Measurements from ENCODE around the gene PIEZO2.
"Not testable (repeated sequence)": the region's sequence is repeated elsewhere in the genome, so short reads cannot be mapped to it uniquely, and the experiment has no call there.

Gene PIEZO2

GRCh38 chr18:10919851-10920250 lies 229.5 kb downstream of the PIEZO2 start:
- H3K27me3 ChIP-seq (ENCODE audit: insufficient read depth, low read length): no peaks in the 10 kb centered on the region
- H4K8ac ChIP-seq (ENCODE audit: low read depth, low read length): no peak overlapping the region
- H3K9ac ChIP-seq (ENCODE audit: low read length): no peak overlapping the region
- H2BK5ac ChIP-seq (ENCODE audit: low read depth, low read length, poor library complexity): no peak overlapping the region
- H3K27ac ChIP-seq (ENCODE audit: low read depth, low read length): no peak overlapping the region
- H3K14ac ChIP-seq (ENCODE audit: low read length): no peak overlapping the region
- H3K79me1 ChIP-seq (ENCODE audit: low read length): no peaks in the 10 kb centered on the region
- no peak overlapping the region for H3K4me2 ChIP-seq (ENCODE audit: low read length)
- H2AK5ac ChIP-seq (ENCODE audit: low read length): no peak overlapping the region
- no peak for DNase-seq
- H3K36me3 ChIP-seq (ENCODE audit: control insufficient read depth in 1 of 2, insufficient read depth in 2 of 2, low read length in 2 of 2): no peaks in the 10 kb centered on the region
- no peak overlapping the region for H3K4me3 ChIP-seq (ENCODE audit: low read depth, low read length)
- no peak overlapping the region for H3K4ac ChIP-seq (ENCODE audit: low read depth, low read length)
- H2AFZ ChIP-seq (ENCODE audit: insufficient read depth, low read length, poor library complexity): no peak overlapping the region
- H4K12ac ChIP-seq (ENCODE audit: low read depth, low read length): no peak overlapping the region
- no peak overlapping the region for H3K18ac ChIP-seq (ENCODE audit: low read length)
- no peaks in the 10 kb centered on the region for H3K4me1 ChIP-seq (ENCODE audit: control insufficient read depth in 1 of 2, insufficient read depth in 2 of 2, low read length in 2 of 2)
- no peak overlapping the region for H4K91ac ChIP-seq (ENCODE audit: low read depth, low read length)
- no CpG with 5 or more reads among the region's 2 CpGs for WGBS (ENCODE audit: extremely low coverage, insufficient coverage, insufficient read length)
- no peaks in the 10 kb centered on the region for H3K79me2 ChIP-seq (ENCODE audit: control insufficient read depth, insufficient read depth, low read length, poor library complexity)
- no peak overlapping the region for H3K23ac ChIP-seq (ENCODE audit: low read length)
- H3K9me3 ChIP-seq (ENCODE audit: insufficient read depth, low read depth, low read length): no peaks in the 10 kb centered on the region
- no peak overlapping the region for H2BK120ac ChIP-seq (ENCODE audit: insufficient read depth, low read length, poor library complexity)
- no peak overlapping the region for H2BK12ac ChIP-seq (ENCODE audit: low read length)

DNA sequence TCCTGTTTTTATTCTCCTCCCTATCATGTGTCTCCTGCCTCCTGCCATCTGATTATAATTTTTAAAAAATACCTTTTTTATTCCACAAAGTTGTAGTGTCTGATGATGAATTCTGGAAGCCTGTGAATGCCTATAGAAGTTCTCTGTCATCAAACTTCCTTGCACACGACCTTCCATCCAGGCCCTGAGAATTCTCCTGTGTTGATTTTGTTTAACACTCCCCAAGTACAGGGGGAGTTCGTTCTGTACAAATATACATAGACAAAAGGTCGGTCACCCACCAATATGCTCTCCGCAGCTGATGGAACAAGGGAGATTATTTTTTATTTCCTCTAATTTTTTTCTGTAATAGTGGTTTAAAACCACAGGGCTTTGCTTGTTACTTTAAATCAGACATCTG lies 232.5 kb downstream of the PIEZO2 start:
- Histone ChIP-seq H2BK12ac (ENCODE audit: low read length) (no peak overlapping the region), H3K27ac (ENCODE audit: low read depth, low read length) (no peak overlapping the region), H2AK5ac (ENCODE audit: low read length) (no peak overlapping the region), H3K4me1 (ENCODE audit: control insufficient read depth in 1 of 2, insufficient read depth in 2 of 2, low read length in 2 of 2) (no peaks in the 10 kb centered on the region), H2BK5ac (ENCODE audit: low read depth, low read length, poor library complexity) (no peak overlapping the region), H3K23ac (ENCODE audit: low read length) (no peak overlapping the region), H3K4me2 (ENCODE audit: low read length) (no peak overlapping the region), H3K4me3 (ENCODE audit: low read depth, low read length) (no peak overlapping the region), H3K18ac (ENCODE audit: low read length) (no peak overlapping the region), H2AFZ (ENCODE audit: insufficient read depth, low read length, poor library complexity) (no peak overlapping the region), H3K79me1 (ENCODE audit: low read length) (peaks cover 2% of the 10 kb centered on the region), H3K36me3 (ENCODE audit: control insufficient read depth in 1 of 2, insufficient read depth in 2 of 2, low read length in 2 of 2) (no peaks in the 10 kb centered on the region), H3K9me3 (ENCODE audit: insufficient read depth, low read depth, low read length) (no peaks in the 10 kb centered on the region), H2BK120ac (ENCODE audit: insufficient read depth, low read length, poor library complexity) (no peak overlapping the region), H4K12ac (ENCODE audit: low read depth, low read length) (no peak overlapping the region), H3K14ac (ENCODE audit: low read length) (no peak overlapping the region), H4K91ac (ENCODE audit: low read depth, low read length) (no peak overlapping the region), H3K27me3 (ENCODE audit: insufficient read depth, low read length) (no peaks in the 10 kb centered on the region), H4K8ac (ENCODE audit: low read depth, low read length) (no peak overlapping the region), H3K9ac (ENCODE audit: low read length) (no peak overlapping the region), H3K4ac (ENCODE audit: low read depth, low read length) (no peak overlapping the region), H3K79me2 (ENCODE audit: control insufficient read depth, insufficient read depth, low read length, poor library complexity) (no peaks in the 10 kb centered on the region)
- DNase-seq: no peak
- no CpG with 5 or more reads among the region's 4 CpGs for WGBS (ENCODE audit: extremely low coverage, insufficient coverage, insufficient read length)

DNA sequence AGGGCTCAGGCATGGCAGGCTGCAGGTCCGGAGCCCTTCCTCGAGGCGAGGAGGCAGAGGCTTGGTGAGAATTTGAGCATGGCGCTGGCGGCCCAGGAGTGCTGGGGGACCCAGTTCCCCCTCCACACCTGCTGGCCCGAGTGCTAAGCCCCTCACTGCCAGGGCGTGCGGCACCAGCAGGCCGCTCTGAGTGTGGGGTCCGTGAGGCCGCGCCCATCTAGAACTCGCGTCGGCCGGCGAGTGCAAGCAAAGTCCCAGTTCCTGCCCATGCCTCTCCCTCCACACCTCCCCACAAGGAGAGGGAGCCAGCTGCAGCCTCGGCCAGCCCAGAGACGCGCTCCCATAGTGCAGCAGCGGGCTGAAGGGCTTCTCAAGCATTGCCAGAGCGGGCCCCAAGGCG lies 233.0 kb downstream of the PIEZO2 start:
- H4K12ac ChIP-seq (ENCODE audit: low read depth, low read length): no peak overlapping the region
- H3K23ac ChIP-seq (ENCODE audit: low read length): no peak overlapping the region
- H4K91ac ChIP-seq (ENCODE audit: low read depth, low read length): no peak overlapping the region
- H4K8ac ChIP-seq (ENCODE audit: low read depth, low read length): no peak overlapping the region
- H3K4me2 ChIP-seq (ENCODE audit: low read length): no peak overlapping the region
- no peak overlapping the region for H3K4ac ChIP-seq (ENCODE audit: low read depth, low read length)
- H3K9ac ChIP-seq (ENCODE audit: low read length): no peak overlapping the region
- H3K4me3 ChIP-seq (ENCODE audit: low read depth, low read length): no peak overlapping the region
- no peaks in the 10 kb centered on the region for H3K27me3 ChIP-seq (ENCODE audit: insufficient read depth, low read length)
- H3K79me1 ChIP-seq (ENCODE audit: low read length): peaks cover 2% of the 10 kb centered on the region
- H3K18ac ChIP-seq (ENCODE audit: low read length): no peak overlapping the region
- no peak overlapping the region for H2BK120ac ChIP-seq (ENCODE audit: insufficient read depth, low read length, poor library complexity)
- no CpG with 5 or more reads among the region's 23 CpGs for WGBS (ENCODE audit: extremely low coverage, insufficient coverage, insufficient read length)
- no peak overlapping the region for H2AFZ ChIP-seq (ENCODE audit: insufficient read depth, low read length, poor library complexity)
- no peaks in the 10 kb centered on the region for H3K36me3 ChIP-seq (ENCODE audit: control insufficient read depth in 1 of 2, insufficient read depth in 2 of 2, low read length in 2 of 2)
- no peaks in the 10 kb centered on the region for H3K79me2 ChIP-seq (ENCODE audit: control insufficient read depth, insufficient read depth, low read length, poor library complexity)
- no peak for DNase-seq
- H3K14ac ChIP-seq (ENCODE audit: low read length): no peak overlapping the region
- no peak overlapping the region for H2BK12ac ChIP-seq (ENCODE audit: low read length)
- H3K4me1 ChIP-seq (ENCODE audit: control insufficient read depth in 1 of 2, insufficient read depth in 2 of 2, low read length in 2 of 2): no peaks in the 10 kb centered on the region
- H3K27ac ChIP-seq (ENCODE audit: low read depth, low read length): no peak overlapping the region
- H2AK5ac ChIP-seq (ENCODE audit: low read length): no peak overlapping the region
- H2BK5ac ChIP-seq (ENCODE audit: low read depth, low read length, poor library complexity): no peak overlapping the region
- H3K9me3 ChIP-seq (ENCODE audit: insufficient read depth, low read depth, low read length): no peaks in the 10 kb centered on the region

GRCh38 chr18:10915748-10916147 lies 233.6 kb downstream of the PIEZO2 start:
- not testable (repeated sequence) for H4K12ac ChIP-seq (ENCODE audit: low read depth, low read length); H3K79me2 ChIP-seq (ENCODE audit: control insufficient read depth, insufficient read depth, low read length, poor library complexity)

More at GRCh38 chr18:10915748-10916147, 233.6 kb downstream of the PIEZO2 start:
- DNase-seq; H2BK5ac ChIP-seq (ENCODE audit: low read depth, low read length, poor library complexity); H2AK5ac ChIP-seq (ENCODE audit: low read length); H3K4ac ChIP-seq (ENCODE audit: low read depth, low read length); H4K91ac ChIP-seq (ENCODE audit: low read depth, low read length); H3K18ac ChIP-seq (ENCODE audit: low read length); H4K8ac ChIP-seq (ENCODE audit: low read depth, low read length); H3K36me3 ChIP-seq (ENCODE audit: control insufficient read depth in 1 of 2, insufficient read depth in 2 of 2, low read length in 2 of 2); H2BK12ac ChIP-seq (ENCODE audit: low read length); H3K4me2 ChIP-seq (ENCODE audit: low read length); H3K9ac ChIP-seq (ENCODE audit: low read length); H2AFZ ChIP-seq (ENCODE audit: insufficient read depth, low read length, poor library complexity); H2BK120ac ChIP-seq (ENCODE audit: insufficient read depth, low read length, poor library complexity); H3K79me1 ChIP-seq (ENCODE audit: low read length); H3K9me3 ChIP-seq (ENCODE audit: insufficient read depth, low read depth, low read length); H3K23ac ChIP-seq (ENCODE audit: low read length); H3K4me3 ChIP-seq (ENCODE audit: low read depth, low read length); H3K27ac ChIP-seq (ENCODE audit: low read depth, low read length); H3K4me1 ChIP-seq (ENCODE audit: control insufficient read depth in 1 of 2, insufficient read depth in 2 of 2, low read length in 2 of 2); H3K14ac ChIP-seq (ENCODE audit: low read length); H3K27me3 ChIP-seq (ENCODE audit: insufficient read depth, low read length): not testable (repeated sequence)
- no CpG with 5 or more reads among the region's 5 CpGs for WGBS (ENCODE audit: extremely low coverage, insufficient coverage, insufficient read length)
